Measurements from ENCODE around the gene WDR47. TPM values are rescaled to one million over a fixed set of nuclear protein-coding genes. Genes with fewer than 3 reads are reported as not detected.
"Not testable (repeated sequence)": the region's sequence is repeated elsewhere in the genome, so short reads cannot be mapped to it uniquely, and the experiment has no call there.

The WDR47 gene
- total and polyA plus RNA-seq, 8 donors: 3.7 to 16.9 (median 5.1) TPM

DNA sequence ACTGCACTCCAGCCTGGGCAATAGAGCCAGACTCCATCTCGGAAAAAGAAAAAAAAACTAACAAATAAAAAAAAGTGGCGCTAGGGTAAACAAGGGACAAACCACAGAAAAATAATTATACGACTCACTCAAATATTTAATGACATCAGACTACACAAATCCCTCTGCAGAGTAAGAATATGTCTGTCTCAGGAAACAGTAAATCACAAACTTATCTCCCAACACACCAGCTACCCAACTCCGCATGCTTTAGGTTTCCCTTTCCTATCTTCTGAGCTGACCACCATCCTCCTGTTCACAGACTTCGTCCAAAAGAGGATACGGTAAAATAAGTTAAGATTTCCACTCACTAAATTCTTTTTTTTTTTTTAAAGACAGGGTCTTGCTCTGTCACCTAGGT, 16.2 kb downstream of the WDR47 start:
- Histone ChIP-seq H3K36me3 (peaks cover 0 to 22% (median 15%) of the 10 kb centered on the region in 4 donors), H3K9me3 (no peaks in the 10 kb centered on the region), H3K4me1 (no peaks in the 10 kb centered on the region), H3K27ac (no peak overlapping the region), H3K4me3 (no peak overlapping the region), H3K27me3 (no peaks in the 10 kb centered on the region)
- intact Hi-C loops (cut with DNase I; ENCODE audit: low total_unique reads): no loop called here
- no peak for DNase-seq
- TF ChIP-seq POLR2A (IDR thresholded peaks at IDR 0.05) (no peak), EP300 (IDR thresholded peaks at IDR 0.05) (no peak), POLR2AphosphoS5 (IDR thresholded peaks at IDR 0.05) (no peak)
- TF ChIP-seq, protein P1, sequence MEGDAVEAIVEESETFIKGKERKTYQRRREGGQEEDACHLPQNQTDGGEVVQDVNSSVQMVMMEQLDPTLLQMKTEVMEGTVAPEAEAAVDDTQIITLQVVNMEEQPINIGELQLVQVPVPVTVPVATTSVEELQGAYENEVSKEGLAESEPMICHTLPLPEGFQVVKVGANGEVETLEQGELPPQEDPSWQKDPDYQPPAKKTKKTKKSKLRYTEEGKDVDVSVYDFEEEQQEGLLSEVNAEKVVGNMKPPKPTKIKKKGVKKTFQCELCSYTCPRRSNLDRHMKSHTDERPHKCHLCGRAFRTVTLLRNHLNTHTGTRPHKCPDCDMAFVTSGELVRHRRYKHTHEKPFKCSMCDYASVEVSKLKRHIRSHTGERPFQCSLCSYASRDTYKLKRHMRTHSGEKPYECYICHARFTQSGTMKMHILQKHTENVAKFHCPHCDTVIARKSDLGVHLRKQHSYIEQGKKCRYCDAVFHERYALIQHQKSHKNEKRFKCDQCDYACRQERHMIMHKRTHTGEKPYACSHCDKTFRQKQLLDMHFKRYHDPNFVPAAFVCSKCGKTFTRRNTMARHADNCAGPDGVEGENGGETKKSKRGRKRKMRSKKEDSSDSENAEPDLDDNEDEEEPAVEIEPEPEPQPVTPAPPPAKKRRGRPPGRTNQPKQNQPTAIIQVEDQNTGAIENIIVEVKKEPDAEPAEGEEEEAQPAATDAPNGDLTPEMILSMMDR (IDR thresholded peaks at IDR 0.05): no peak
- WGBS, 5 donors: 90 to 93% (median 92%) methylated on average over 6 of the region's 6 CpGs

GRCh38 chr1:109024646-109025045, 17.3 kb downstream of the WDR47 start:
- intact Hi-C loops (cut with DNase I; ENCODE audit: low total_unique reads): no loop called here
- WGBS, 5 donors: 91 to 96% (median 94%) methylated on average over 2 of the region's 2 CpGs
- Histone ChIP-seq H3K4me1 (no peaks in the 10 kb centered on the region), H3K27ac (no peak overlapping the region), H3K9me3 (no peaks in the 10 kb centered on the region), H3K27me3 (no peaks in the 10 kb centered on the region), H3K36me3 (peaks cover 0 to 22% (median 15%) of the 10 kb centered on the region in 4 donors), H3K4me3 (no peak overlapping the region)
- DNase-seq: no peak
- TF ChIP-seq POLR2A (IDR thresholded peaks at IDR 0.05): no peak
- TF ChIP-seq, protein P1 (IDR thresholded peaks at IDR 0.05): no peak
- TF ChIP-seq EP300 (IDR thresholded peaks at IDR 0.05): no peak
- no peak for TF ChIP-seq POLR2AphosphoS5 (IDR thresholded peaks at IDR 0.05)

DNA sequence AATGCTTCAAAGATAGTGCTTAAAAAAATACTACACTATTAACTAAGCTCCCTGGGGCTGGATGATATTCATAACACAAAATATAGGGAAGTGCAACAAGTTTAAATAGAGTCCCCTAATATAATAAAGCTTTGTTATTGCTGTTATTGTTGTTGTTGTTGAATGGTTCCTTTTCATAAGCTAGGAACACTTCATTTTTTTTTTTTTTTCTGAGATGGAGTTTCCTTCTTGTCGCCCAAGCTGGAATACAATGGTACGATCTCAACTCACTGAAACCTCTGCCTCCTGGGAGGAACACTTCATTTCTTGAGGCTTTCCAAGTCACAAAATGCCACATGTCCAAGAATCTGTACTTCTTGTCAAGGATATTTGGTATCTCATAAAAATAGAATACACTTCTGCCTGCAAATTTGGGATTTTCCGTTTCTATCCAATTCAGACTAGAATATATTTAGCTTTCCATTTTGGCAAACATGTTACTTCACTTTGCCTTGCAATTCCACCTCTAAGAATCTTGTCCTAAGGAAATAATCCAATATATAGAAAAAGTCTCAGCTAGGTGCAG, 21.1 kb downstream of the WDR47 start:
- 83 to 94% (median 89%) methylated on average over 3 of the region's 3 CpGs for WGBS, 5 donors
- TF ChIP-seq, protein P1 (IDR thresholded peaks at IDR 0.05): no peak
- TF ChIP-seq POLR2A (IDR thresholded peaks at IDR 0.05) (no peak), POLR2AphosphoS5 (IDR thresholded peaks at IDR 0.05) (no peak), EP300 (IDR thresholded peaks at IDR 0.05) (no peak)
- intact Hi-C loops (cut with DNase I; ENCODE audit: low total_unique reads): no loop called here
- H3K4me1 ChIP-seq: no peaks in the 10 kb centered on the region
- no peak overlapping the region for H3K27ac ChIP-seq
- H3K27me3 ChIP-seq: no peaks in the 10 kb centered on the region
- H3K9me3 ChIP-seq: peaks cover 0 to 6% (median 0%) of the 10 kb centered on the region in 4 donors
- DNase-seq: no peak
- H3K36me3 ChIP-seq: peaks cover 10 to 49% (median 37%) of the 10 kb centered on the region in 4 donors
- no peak overlapping the region for H3K4me3 ChIP-seq

- intact Hi-C loops (cut with DNase I; ENCODE audit: low total_unique reads); H3K9me3 ChIP-seq; H3K27ac ChIP-seq; H3K27me3 ChIP-seq; H3K4me3 ChIP-seq; H3K4me1 ChIP-seq; DNase-seq: not testable (repeated sequence)
- 95 to 98% (median 96%) methylated on average over 6 of the region's 6 CpGs for WGBS, 5 donors
- H3K36me3 ChIP-seq: peaks cover 15 to 65% (median 60%) of the 10 kb centered on the region in 4 donors
Measured at GRCh38 chr1:109017719-109018118, 24.2 kb downstream of the WDR47 start.

- no peaks in the 10 kb centered on the region for H3K4me1 ChIP-seq
- no peak overlapping the region for H3K4me3 ChIP-seq
- H3K9me3 ChIP-seq: peaks cover 0 to 6% (median 0%) of the 10 kb centered on the region in 4 donors
- WGBS, 5 donors: 77 to 100% (median 100%) methylated on average over 1 of the region's 1 CpG
- intact Hi-C loops (cut with DNase I; ENCODE audit: low total_unique reads): no loop called here
- H3K27ac ChIP-seq: no peak overlapping the region
- TF ChIP-seq POLR2AphosphoS5 (IDR thresholded peaks at IDR 0.05) (no peak), POLR2A (IDR thresholded peaks at IDR 0.05) (no peak), EP300 (IDR thresholded peaks at IDR 0.05) (no peak)
- TF ChIP-seq, protein P1 (IDR thresholded peaks at IDR 0.05): no peak
- DNase-seq: no peak
- H3K27me3 ChIP-seq: no peaks in the 10 kb centered on the region
- H3K36me3 ChIP-seq: peaks cover 17 to 65% (median 60%) of the 10 kb centered on the region in 4 donors
Measured at GRCh38 chr1:109017134-109017533, 24.8 kb downstream of the WDR47 start.

Measured in stomach (tissue), 9 donors.